HepG2 (cell line): ENCODE measurements around the gene ARL3. TPM values are rescaled to one million over a fixed set of nuclear protein-coding genes. Genes with fewer than 3 reads are reported as not detected.
A peak's percentile ranks its signal among the peaks of the same experiment; 100 is the strongest.

Experiments
- AKAP8 ChIP-seq: sonication (generic); formaldehyde crosslinking; IDR thresholded peaks from 2 replicates; pipeline ENCODE4 v1.5.1; 2020; ENCODE audit warnings: mild to moderate bottlenecking, missing genetic modification reagents
- CCAR2 ChIP-seq: fragments of 200-400 bp; formaldehyde crosslinking; optimal IDR thresholded peaks from 2 replicates; pipeline ENCODE3; 2018; ENCODE audit warnings: low read depth, mild to moderate bottlenecking, low read length, moderate library complexity
- ISX ChIP-seq: sonication (generic); formaldehyde crosslinking; conservative IDR thresholded peaks from 2 replicates; pipeline ENCODE4 v1.5.0; 2020; ENCODE audit warnings: missing genetic modification reagents
- KAT8 ChIP-seq: IDR thresholded peaks from 2 replicates; pipeline ENCODE4 v1.6.1; 2016; ENCODE audit warnings: missing genetic modification reagents, missing compliant biosample characterization
- MYC ChIP-seq: sonication (generic); formaldehyde crosslinking; IDR thresholded peaks from 2 replicates; pipeline ENCODE4 v1.9.0; 2021; ENCODE audit warnings: missing genetic modification reagents, borderline replicate concordance
- RBFOX2 ChIP-seq: fragments of 200-400 bp; formaldehyde crosslinking; IDR thresholded peaks from 2 replicates; pipeline ENCODE4 v1.6.1; 2017; ENCODE audit warnings: low read depth, mild to moderate bottlenecking, low read length
- REST ChIP-seq, 2 experiments: IDR thresholded peaks; 2 replicates each; pipeline ENCODE4 v1.6.1; 2011 to 2012; ENCODE audit warnings: low read length in 2 of 2, borderline replicate concordance in 1 of 2, low read depth in 1 of 2, mild to moderate bottlenecking in 1 of 2, moderate library complexity in 1 of 2
- RFX3 ChIP-seq: IDR thresholded peaks from 2 replicates; pipeline ENCODE4 v1.6.1; 2016; ENCODE audit warnings: missing biosample characterization, missing genetic modification reagents
- THAP7 ChIP-seq: sonication (generic); formaldehyde crosslinking; IDR thresholded peaks from 2 replicates; pipeline ENCODE4 v1.8.1; 2023; ENCODE audit warnings: mild to moderate bottlenecking, missing genetic modification reagents
- ZFP36L2 ChIP-seq: sonication (generic); formaldehyde crosslinking; IDR thresholded peaks from 2 replicates; pipeline ENCODE4 v1.4.0; 2020; ENCODE audit warnings: missing genetic modification reagents
- ZNF10 ChIP-seq: sonication (generic); formaldehyde crosslinking; IDR thresholded peaks from 2 replicates; pipeline ENCODE4 v1.4.0; 2020; ENCODE audit warnings: mild to moderate bottlenecking, low read depth, missing genetic modification reagents, borderline replicate concordance
- ZNF160 ChIP-seq: sonication (generic); formaldehyde crosslinking; IDR thresholded peaks from 2 replicates; pipeline ENCODE4 v1.8.0; 2022; ENCODE audit warnings: mild to moderate bottlenecking, inconsistent platforms, missing genetic modification reagents
- ZNF276 ChIP-seq: sonication (generic); formaldehyde crosslinking; IDR thresholded peaks from 2 replicates; pipeline ENCODE4 v1.4.0; 2020; ENCODE audit warnings: mild to moderate bottlenecking, low read depth, missing genetic modification reagents
- ZNF292 ChIP-seq: sonication (generic); formaldehyde crosslinking; IDR thresholded peaks from 2 replicates; pipeline ENCODE4 v1.8.1; 2022; ENCODE audit warnings: mild to moderate bottlenecking, low read depth, missing genetic modification reagents, borderline replicate concordance
- ZNF337 ChIP-seq: sonication (generic); formaldehyde crosslinking; IDR thresholded peaks from 2 replicates; pipeline ENCODE4 v1.5.1; 2020; ENCODE audit warnings: missing genetic modification reagents, low read depth, mild to moderate bottlenecking, borderline replicate concordance
- ZNF510 ChIP-seq: sonication (generic); formaldehyde crosslinking; IDR thresholded peaks from 2 replicates; pipeline ENCODE4 v1.4.0; 2020; ENCODE audit warnings: low read depth, mild to moderate bottlenecking, missing genetic modification reagents
- ZNF512B ChIP-seq: sonication (generic); formaldehyde crosslinking; IDR thresholded peaks from 2 replicates; pipeline ENCODE4 v1.5.1; 2020; ENCODE audit warnings: missing genetic modification reagents, mild to moderate bottlenecking, borderline replicate concordance
- ZNF784 ChIP-seq: sonication (generic); formaldehyde crosslinking; IDR thresholded peaks from 2 replicates; pipeline ENCODE4 v1.5.1; 2020; ENCODE audit warnings: missing genetic modification reagents, mild to moderate bottlenecking, borderline replicate concordance
- polyA plus RNA-seq, 8 experiments: library from polyadenylated mRNA; depleted of rRNA in 3 of 8; stranded (reverse) in 7 of 8; unstranded in 1 of 8; fragments of >200 nt; fragmentation: Illumina TruSeq in 4 of 8; extraction: Trizol in 4 of 8; gene quantifications; 2 replicates each; pipeline versions ENCODE4 v1.2.1 to v1.2.3, GENCODE V29; 2011 to 2016; ENCODE audit warnings: low read depth in 4 of 8, missing spikeins in 1 of 8, mixed read lengths in 1 of 8; ENCODE audit not compliant: insufficient read depth in 1 of 8
- total RNA-seq, 5 experiments: library from RNA; depleted of rRNA; stranded (reverse); fragments of >200 nt; fragmentation: Illumina TruSeq; extraction: Trizol; gene quantifications; 2 replicates each; pipeline ENCODE4 v1.2.3, GENCODE V29; 2016; ENCODE audit warnings: low read depth in 1 of 5

The ARL3 gene
- total and polyA plus RNA-seq, 2 of the 13 experiments (the other 11 are each of a cell fraction or from before 2014, with no cell fraction given) = 5.2 to 6.6 TPM

GRCh38 chr10:102678842-102679289 lies 35.3 kb downstream of the ARL3 start (continued):
- TF ChIP-seq REST (IDR thresholded peaks at IDR 0.05; ENCODE audit: borderline replicate concordance in 1 of 2, low read depth in 1 of 2, low read length in 2 of 2) (no peak), ZNF276 (CRISPR knock-in tag) (0 out of 2 replicates have a peak, but pooled peaks have one; percentile 55), RBFOX2 (no peak), ISX (no peak), ZNF337 (CRISPR knock-in tag) (no peak), AKAP8 (CRISPR knock-in tag) (no peak), ZNF510 (CRISPR knock-in tag) (0 out of 2 replicates have a peak, but pooled peaks have one; percentile 47), THAP7 (CRISPR knock-in tag) (0 out of 2 replicates have a peak, but pooled peaks have one; percentile 51), RFX3 (CRISPR knock-in tag) (no peak), ZNF10 (CRISPR knock-in tag) (no peak), ZNF512B (CRISPR knock-in tag) (no peak), ZNF160 (CRISPR knock-in tag) (no peak), CCAR2 (no peak), ZFP36L2 (CRISPR knock-in tag) (no peak), ZNF784 (CRISPR knock-in tag) (no peak), ZNF292 (peak; percentile 84), KAT8 (0 out of 2 replicates have a peak, but pooled peaks have one; percentile 29), MYC (CRISPR knock-in tag) (0 out of 2 replicates have a peak, but pooled peaks have one; percentile 39)
